K562 (cell line): ENCODE results near the gene TMEM217. TPM values are rescaled to one million over a fixed set of nuclear protein-coding genes. Genes with fewer than 3 reads are reported as not detected.

Source experiments
- BHLHE40 ChIP-seq: IDR thresholded peaks from 2 replicates; pipeline ENCODE4 v1.6.1; 2011; ENCODE audit warnings: low read length, improper control_type of control experiment
- CEBPB ChIP-seq: fragments of 450-650 bp; IDR thresholded peaks from 2 replicates; pipeline ENCODE4 v1.6.1; 2016; ENCODE audit warnings: missing genetic modification characterization, missing compliant biosample characterization
- HSF4 ChIP-seq: fragments of 250-450 bp; sonication (Bioruptor Pico); IDR thresholded peaks from 2 replicates; pipeline ENCODE4 v2.1.2; 2022; ENCODE audit warnings: mild to moderate bottlenecking, moderate library complexity, borderline replicate concordance
- NCOA4 ChIP-seq: fragments of 450-650 bp; IDR thresholded peaks from 2 replicates; pipeline ENCODE4 v1.6.1; 2018; ENCODE audit warnings: mild to moderate bottlenecking; ENCODE audit not compliant: partially characterized antibody
- NR3C1 ChIP-seq: sonication (generic); formaldehyde crosslinking; IDR thresholded peaks from 2 replicates; pipeline ENCODE4 v1.8.1; 2022; ENCODE audit warnings: missing genetic modification reagents
- RBBP5 ChIP-seq: fragments of 200-600 bp; sonication (generic); IDR thresholded peaks from 2 replicates; pipeline ENCODE4 v1.6.1; 2012; ENCODE audit warnings: borderline replicate concordance, mild to moderate bottlenecking, low read length, control low read depth, inconsistent platforms; ENCODE audit not compliant: insufficient read depth, poor library complexity, severe bottlenecking
- RFX5 ChIP-seq: IDR thresholded peaks from 2 replicates; pipeline ENCODE4 v1.6.1; 2011; ENCODE audit warnings: low read depth, mild to moderate bottlenecking, improper control_type of control experiment, low read length
- SRSF7 ChIP-seq: fragments of 200-400 bp; formaldehyde crosslinking; optimal IDR thresholded peaks from 2 replicates; pipeline ENCODE3; 2017; ENCODE audit warnings: mild to moderate bottlenecking, low read depth, low read length
- ZNF146 ChIP-seq: IDR thresholded peaks from one replicate; pipeline ENCODE4 v1.6.1; 2018; ENCODE audit warnings: missing compliant biosample characterization; ENCODE audit not compliant: unreplicated experiment
- ZNF785 ChIP-seq: fragments of 250-450 bp; sonication (Bioruptor Pico); IDR thresholded peaks from 2 replicates; pipeline ENCODE4 v1.4.0; 2020; ENCODE audit warnings: mild to moderate bottlenecking
- polyA plus RNA-seq, 8 experiments: library from polyadenylated mRNA; depleted of rRNA in 4 of 8; stranded (reverse) in 5 of 8; unstranded in 3 of 8; fragments of >200 nt; fragmentation: Nextera tagmentation in 2 of 8; fragmentation: Illumina TruSeq in 1 of 8; extraction: Ambion mirVana in 2 of 8; extraction: Trizol in 1 of 8; gene quantifications; 2 replicates each; pipeline versions ENCODE4 v1.2.1 to v1.2.3, GENCODE V29; 2011 to 2014; ENCODE audit warnings: inconsistent platforms in 1 of 8, missing spikeins in 1 of 8
- total RNA-seq, 7 experiments: library from RNA; depleted of rRNA in 6 of 7; stranded (reverse); fragments of >200 nt in 6 of 7; fragmentation: Illumina TruSeq in 2 of 7; extraction: Trizol in 2 of 7; gene quantifications; 2 replicates each; pipeline versions ENCODE4 v1.2.1 to v1.2.3, GENCODE V29; 2011 to 2021; ENCODE audit warnings: low replicate concordance in 1 of 7
- TF ChIP-seq, protein P1 (sequence below): fragments of 250-450 bp; sonication (Bioruptor Pico); IDR thresholded peaks from 2 replicates; pipeline ENCODE4 v1.4.0; 2020; ENCODE audit warnings: mild to moderate bottlenecking, moderate library complexity
- TF ChIP-seq, protein P2 (sequence below): fragments of 450-650 bp; formaldehyde crosslinking; IDR thresholded peaks from 2 replicates; pipeline ENCODE4 v1.4.0; 2020; ENCODE audit warnings: mild to moderate bottlenecking
- TF ChIP-seq, protein P3 (sequence below): sonication (generic); formaldehyde crosslinking; IDR thresholded peaks from 2 replicates; pipeline ENCODE4 v1.8.0; 2022; ENCODE audit warnings: mild to moderate bottlenecking, missing genetic modification reagents
- TF ChIP-seq, protein P4 (sequence below), 2 experiments: IDR thresholded peaks in 1 of 2; conservative IDR thresholded peaks in 1 of 2; 2 replicates each; pipeline ENCODE4 v1.6.1; 2016; ENCODE audit warnings: low read depth in 2 of 2, mild to moderate bottlenecking in 1 of 2, missing compliant biosample characterization in 1 of 2, missing genetic modification characterization in 1 of 2, moderate library complexity in 1 of 2
- TF ChIP-seq, protein P5 (sequence below): fragments of 450-650 bp; IDR thresholded peaks from one replicate; pipeline ENCODE4 v1.6.1; 2018; ENCODE audit warnings: mild to moderate bottlenecking, moderate library complexity; ENCODE audit not compliant: partially characterized antibody

The TMEM217 gene
- total and polyA plus RNA-seq, 9 of the 15 experiments (the other 6 are each of a cell fraction or from before 2014, with no cell fraction given) = 1.3 to 8.0 (median 1.9) TPM

DNA sequence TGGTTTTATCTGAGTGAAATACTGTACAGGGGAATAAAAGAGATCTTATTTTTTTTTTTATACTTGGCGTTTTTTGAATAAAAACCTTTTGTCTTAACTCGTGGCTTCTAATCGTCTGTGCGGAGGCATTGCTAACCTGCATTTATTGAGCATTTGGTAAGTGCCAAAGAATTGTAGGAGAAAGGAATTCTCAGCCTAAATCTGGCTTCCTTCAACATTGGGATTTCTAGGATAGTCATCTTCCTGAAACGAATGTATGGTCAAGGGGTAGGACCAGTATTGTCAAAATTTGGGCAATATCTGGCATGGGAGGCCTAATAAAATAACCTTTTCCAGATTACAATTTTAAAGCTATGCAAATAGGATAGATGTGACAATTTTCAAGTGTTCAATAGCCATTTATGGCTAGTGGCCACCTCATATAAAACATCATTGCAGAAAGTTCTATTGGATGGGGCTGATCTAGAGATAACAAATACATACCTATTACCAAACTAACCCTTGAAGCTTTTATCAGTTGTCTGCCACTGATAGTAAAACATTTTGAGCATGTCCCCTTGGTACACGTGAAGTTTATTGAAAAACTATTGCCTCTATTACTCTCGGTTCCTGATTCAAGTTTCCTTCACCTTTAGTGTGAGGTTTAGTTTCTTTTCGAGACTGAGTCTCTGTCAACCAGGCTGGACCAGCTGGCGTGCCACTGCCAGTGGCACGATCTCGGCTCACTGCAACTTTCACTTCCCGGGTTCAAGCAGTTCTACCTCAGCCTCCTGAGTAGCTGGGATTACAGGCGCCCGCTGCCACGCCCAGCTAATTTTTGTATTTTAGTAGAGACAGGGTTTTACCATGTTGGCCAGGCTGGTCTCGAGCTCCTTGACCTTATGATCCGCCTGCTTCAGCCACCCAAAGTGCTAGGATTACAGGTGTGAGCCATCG, 82.3 kb downstream of the TMEM217 start (continued):
- TF ChIP-seq, protein P1, sequence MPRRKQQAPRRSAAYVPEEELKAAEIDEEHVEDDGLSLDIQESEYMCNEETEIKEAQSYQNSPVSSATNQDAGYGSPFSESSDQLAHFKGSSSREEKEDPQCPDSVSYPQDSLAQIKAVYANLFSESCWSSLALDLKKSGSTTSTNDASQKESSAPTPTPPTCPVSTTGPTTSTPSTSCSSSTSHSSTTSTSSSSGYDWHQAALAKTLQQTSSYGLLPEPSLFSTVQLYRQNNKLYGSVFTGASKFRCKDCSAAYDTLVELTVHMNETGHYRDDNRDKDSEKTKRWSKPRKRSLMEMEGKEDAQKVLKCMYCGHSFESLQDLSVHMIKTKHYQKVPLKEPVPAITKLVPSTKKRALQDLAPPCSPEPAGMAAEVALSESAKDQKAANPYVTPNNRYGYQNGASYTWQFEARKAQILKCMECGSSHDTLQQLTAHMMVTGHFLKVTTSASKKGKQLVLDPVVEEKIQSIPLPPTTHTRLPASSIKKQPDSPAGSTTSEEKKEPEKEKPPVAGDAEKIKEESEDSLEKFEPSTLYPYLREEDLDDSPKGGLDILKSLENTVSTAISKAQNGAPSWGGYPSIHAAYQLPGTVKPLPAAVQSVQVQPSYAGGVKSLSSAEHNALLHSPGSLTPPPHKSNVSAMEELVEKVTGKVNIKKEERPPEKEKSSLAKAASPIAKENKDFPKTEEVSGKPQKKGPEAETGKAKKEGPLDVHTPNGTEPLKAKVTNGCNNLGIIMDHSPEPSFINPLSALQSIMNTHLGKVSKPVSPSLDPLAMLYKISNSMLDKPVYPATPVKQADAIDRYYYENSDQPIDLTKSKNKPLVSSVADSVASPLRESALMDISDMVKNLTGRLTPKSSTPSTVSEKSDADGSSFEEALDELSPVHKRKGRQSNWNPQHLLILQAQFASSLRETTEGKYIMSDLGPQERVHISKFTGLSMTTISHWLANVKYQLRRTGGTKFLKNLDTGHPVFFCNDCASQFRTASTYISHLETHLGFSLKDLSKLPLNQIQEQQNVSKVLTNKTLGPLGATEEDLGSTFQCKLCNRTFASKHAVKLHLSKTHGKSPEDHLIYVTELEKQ (CRISPR knock-in tag) = peak; percentile 74; the same call in 1 of the 2 replicates
- TF ChIP-seq BHLHE40 (0 out of 2 replicates have a peak, but pooled peaks have one; percentile 11), HSF4 (CRISPR knock-in tag) (no peak), CEBPB (tag) (no peak), NCOA4 (no peak), SRSF7 (no peak), RFX5 (no peak), RBBP5 (no peak), NR3C1 (CRISPR knock-in tag) (no peak), ZNF785 (no peak), ZNF146 (CRISPR knock-in tag) (no peak)
- TF ChIP-seq, protein P2, sequence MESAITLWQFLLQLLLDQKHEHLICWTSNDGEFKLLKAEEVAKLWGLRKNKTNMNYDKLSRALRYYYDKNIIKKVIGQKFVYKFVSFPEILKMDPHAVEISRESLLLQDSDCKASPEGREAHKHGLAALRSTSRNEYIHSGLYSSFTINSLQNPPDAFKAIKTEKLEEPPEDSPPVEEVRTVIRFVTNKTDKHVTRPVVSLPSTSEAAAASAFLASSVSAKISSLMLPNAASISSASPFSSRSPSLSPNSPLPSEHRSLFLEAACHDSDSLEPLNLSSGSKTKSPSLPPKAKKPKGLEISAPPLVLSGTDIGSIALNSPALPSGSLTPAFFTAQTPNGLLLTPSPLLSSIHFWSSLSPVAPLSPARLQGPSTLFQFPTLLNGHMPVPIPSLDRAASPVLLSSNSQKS (CRISPR knock-in tag) = peak; percentile 96
- TF ChIP-seq, protein P3, sequence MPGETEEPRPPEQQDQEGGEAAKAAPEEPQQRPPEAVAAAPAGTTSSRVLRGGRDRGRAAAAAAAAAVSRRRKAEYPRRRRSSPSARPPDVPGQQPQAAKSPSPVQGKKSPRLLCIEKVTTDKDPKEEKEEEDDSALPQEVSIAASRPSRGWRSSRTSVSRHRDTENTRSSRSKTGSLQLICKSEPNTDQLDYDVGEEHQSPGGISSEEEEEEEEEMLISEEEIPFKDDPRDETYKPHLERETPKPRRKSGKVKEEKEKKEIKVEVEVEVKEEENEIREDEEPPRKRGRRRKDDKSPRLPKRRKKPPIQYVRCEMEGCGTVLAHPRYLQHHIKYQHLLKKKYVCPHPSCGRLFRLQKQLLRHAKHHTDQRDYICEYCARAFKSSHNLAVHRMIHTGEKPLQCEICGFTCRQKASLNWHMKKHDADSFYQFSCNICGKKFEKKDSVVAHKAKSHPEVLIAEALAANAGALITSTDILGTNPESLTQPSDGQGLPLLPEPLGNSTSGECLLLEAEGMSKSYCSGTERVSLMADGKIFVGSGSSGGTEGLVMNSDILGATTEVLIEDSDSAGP (CRISPR knock-in tag) = no peak
- TF ChIP-seq, protein P4, sequence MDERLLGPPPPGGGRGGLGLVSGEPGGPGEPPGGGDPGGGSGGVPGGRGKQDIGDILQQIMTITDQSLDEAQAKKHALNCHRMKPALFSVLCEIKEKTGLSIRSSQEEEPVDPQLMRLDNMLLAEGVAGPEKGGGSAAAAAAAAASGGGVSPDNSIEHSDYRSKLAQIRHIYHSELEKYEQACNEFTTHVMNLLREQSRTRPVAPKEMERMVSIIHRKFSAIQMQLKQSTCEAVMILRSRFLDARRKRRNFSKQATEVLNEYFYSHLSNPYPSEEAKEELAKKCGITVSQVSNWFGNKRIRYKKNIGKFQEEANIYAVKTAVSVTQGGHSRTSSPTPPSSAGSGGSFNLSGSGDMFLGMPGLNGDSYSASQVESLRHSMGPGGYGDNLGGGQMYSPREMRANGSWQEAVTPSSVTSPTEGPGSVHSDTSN (CRISPR knock-in tag; IDR thresholded peaks at IDR 0.05; ENCODE audit: low read depth) = no peak
- TF ChIP-seq, protein P4 (tag; conservative IDR thresholded peaks at IDR 0.05; ENCODE audit: low read depth) = no peak
- TF ChIP-seq, protein P5, sequence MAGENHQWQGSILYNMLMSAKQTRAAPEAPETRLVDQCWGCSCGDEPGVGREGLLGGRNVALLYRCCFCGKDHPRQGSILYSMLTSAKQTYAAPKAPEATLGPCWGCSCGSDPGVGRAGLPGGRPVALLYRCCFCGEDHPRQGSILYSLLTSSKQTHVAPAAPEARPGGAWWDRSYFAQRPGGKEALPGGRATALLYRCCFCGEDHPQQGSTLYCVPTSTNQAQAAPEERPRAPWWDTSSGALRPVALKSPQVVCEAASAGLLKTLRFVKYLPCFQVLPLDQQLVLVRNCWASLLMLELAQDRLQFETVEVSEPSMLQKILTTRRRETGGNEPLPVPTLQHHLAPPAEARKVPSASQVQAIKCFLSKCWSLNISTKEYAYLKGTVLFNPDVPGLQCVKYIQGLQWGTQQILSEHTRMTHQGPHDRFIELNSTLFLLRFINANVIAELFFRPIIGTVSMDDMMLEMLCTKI = no peak
